Adipose tissue (tissue), 3 donors: Measurements from ENCODE around the gene GPRC5C. TPM values are rescaled to one million over a fixed set of nuclear protein-coding genes. Genes with fewer than 3 reads are reported as not detected.

Source experiments
- H3K27ac ChIP-seq: one replicate; pipeline ENCODE4 v1.5.1; 2013; ENCODE audit warnings: low read depth, low read length
- WGBS, 3 donors: extraction: QIAGEN DNeasy Blood & Tissue Kit; methylation state at CpG; one replicate each; pipeline ENCODE4 v1.1.7; 2013; 5-methylcytosine and 5-hydroxymethylcytosine counted together
- polyA plus RNA-seq, 3 donors: library from polyadenylated mRNA; stranded (reverse); fragments of 200-250 nt; gene quantifications; one replicate each; pipeline ENCODE4 v1.2.3, GENCODE V29; 2013
- donor health status: healthy with polysubstance abuse.
- donor health status: Bipolar disorder and iron deficiency.
- donor health status: healthy.

The GPRC5C gene
- polyA plus RNA-seq, 3 donors = 7.8 to 79.0 (median 35.5) TPM

DNA sequence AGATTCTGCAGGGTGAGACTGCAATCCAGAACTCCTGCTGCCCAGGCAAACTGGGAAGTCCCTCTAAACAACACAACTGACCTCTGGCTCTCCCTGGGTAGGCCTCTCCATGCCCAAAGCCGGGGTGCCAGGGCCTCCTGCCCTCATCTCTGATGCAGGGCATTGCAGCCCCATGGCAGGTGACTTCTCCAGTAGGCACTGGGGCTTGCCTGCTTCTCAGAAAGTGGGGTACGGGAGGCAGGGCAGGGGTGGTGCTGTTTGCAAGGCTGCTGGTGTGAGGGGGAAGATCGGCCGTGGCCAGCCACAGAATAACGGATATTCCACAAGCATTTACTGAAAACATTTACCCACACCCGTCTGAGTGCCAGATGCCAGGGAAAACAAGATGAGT, 4.1 kb upstream of the GPRC5C start:
- 46 to 81% (median 76%) methylated on average over 6 of the region's 6 CpGs for whole genome bisulfite sequencing, 3 donors
- no peak overlapping the region for H3K27ac ChIP-seq

DNA sequence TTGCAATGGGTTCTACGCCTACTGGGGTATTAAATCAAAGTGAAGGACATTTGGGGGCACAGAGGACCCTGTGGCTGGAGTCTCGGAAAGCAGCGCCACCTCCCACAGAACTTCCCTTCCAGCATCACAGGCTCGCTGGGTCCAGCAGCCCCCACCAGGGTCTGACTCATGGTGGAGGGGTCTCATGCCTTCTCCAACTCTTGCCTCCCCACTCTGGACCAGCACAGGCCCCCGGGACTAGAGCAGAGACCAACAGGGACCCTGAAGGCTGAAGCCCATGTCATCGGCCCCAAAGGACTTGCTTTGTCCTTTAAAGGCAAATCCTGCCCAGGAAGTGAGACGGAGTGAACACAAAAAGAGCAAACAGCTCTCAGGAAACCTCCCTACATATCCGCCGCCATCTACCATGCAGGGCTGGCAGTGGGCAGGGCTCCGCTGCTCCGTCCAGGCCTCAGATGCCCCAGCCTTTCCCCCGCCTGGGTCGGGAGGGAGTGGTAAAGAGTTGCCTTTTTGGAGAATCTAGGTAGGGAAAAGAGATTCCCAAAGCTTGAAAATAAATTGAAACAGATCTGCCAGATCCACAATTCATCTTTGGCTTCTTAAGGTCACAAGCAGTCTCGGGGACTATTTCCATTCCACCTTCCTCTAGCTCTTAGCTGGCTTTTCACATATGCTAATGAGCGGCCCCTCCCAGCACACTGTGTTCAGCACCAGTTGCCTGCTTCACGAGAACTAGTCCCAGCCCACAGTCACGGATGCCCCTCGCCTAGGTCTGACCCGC, 2.1 kb upstream of the GPRC5C start:
- WGBS, 3 donors = 44 to 70% (median 68%) methylated on average over 19 of the region's 19 CpGs
- no peak overlapping the region for H3K27ac ChIP-seq

DNA sequence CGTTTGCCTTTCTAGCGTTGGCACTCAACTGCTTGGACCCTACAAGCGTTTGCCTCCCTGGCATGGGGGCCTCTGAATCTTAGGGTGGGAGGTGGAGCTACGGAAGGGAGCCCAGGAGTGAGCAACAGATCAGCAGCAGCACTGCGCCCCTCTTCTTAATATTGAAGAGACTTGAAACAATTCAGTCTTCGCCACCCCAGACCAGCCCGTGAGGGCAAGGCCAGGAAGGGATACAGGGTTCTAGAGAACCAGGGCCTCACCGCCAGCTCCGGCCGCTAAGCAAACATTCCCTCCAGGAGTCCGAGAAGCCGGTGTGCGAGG, 1.5 kb upstream of the GPRC5C start:
- 12 to 34% (median 26%) methylated on average over 13 of the region's 13 CpGs for WGBS, 3 donors
- no peak overlapping the region for H3K27ac ChIP-seq

DNA sequence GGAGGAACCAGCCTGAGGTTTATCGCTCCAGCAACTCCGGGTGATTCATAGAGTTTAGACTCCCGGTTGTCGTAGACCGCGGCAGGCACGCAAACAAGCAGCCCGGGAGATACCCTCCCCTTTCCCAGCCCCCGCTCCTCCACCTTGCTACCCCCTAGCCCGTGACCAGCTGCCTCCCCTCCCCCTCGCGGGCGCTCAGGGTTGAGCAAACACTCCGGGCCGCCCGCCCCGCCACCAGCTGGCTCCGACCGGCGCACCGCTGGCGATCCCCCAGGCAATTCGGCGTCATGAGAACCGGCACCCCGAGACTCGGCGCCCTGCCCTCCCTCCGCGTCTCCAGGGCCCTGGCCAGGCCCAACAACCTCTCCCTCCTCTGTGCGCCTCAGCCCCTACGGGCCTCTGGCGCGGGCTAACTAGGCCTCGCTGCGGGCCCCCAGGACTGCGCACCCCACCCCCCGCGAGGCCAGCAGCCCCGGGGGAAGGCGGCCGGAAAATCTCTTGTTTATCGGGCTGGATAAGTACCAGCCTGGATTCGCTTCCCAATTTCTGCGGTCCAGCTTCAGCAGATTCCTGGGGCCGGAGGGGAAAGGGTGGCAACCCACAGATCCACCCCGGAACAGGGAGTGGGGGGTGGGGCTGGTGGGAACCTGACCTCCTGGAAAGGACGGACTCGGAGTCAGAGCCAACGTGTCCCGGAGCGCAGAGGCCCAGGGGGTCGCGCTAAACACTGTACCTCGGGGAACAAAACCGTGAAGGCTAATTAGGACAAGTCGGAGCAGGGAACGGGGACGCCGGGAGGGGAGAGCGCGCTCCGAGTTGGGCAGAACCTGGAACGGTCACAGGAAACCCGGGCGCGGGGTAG, 951 bp upstream of the GPRC5C start:
- 1 to 3% (median 2%) methylated on average over 54 to 67 of the region's 67 CpGs for WGBS, 3 donors

DNA sequence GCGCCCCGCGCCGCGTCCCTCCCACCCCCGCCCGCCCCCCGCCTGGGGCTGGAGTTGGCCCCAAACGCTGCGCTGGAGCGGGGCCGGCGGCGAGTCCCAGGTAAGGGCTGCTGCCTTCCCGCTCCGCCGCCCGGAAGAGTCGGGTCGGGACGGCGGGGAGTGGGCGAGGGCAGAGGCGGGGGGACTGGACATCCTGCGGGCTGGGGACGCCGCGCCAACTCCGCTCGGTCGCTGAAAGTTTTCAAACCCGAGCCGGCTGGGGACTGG, 469 bp downstream of the GPRC5C start:
- 1 to 2% (median 1%) methylated on average over 29 to 33 of the region's 33 CpGs for WGBS, 3 donors
- H3K27ac ChIP-seq = no peak overlapping the region

More for the DNA sequence above, 951 bp upstream of the GPRC5C start:
- no peak overlapping the region for H3K27ac ChIP-seq

GRCh38 chr17:74432766-74433391, 991 bp downstream of the GPRC5C start:
- 9 to 29% (median 24%) methylated on average over 23 of the region's 23 CpGs for WGBS, 3 donors
- H3K27ac ChIP-seq = no peak overlapping the region

- no peak overlapping the region for H3K27ac ChIP-seq
- 23 to 72% (median 68%) methylated on average over 17 of the region's 17 CpGs for WGBS, 3 donors
These were observed 1.7 kb downstream of the GPRC5C start for GRCh38 chr17:74433421-74434121.

DNA sequence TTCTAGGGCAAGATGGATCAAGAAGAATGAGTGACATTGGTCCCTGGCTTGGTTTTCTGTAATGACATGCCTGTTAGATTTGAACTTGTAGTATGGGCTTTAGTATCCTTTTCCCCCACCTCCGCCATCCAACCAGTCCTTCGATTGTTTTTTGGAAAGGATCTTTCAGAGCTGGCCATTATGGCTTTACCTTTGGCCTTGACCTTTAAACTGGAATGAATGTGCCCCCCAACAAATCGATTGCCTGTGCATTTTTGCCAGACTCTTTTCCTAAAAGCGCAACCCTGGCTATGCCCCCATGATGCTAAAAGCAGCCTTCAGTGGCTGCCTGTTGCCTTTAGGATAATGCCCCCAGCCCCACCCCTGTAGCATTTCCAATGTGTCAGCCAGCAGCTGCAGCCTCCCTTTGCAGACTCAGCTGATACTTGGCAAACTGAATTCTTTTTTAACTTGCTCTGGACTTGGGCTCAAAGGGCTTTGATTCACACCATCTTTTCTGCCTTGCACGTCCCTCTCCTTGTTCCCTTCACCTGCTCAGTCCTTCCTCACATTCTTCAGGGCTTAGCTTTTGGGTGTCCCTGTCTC, 4.0 kb downstream of the GPRC5C start:
- WGBS, 3 donors = 31 to 78% (median 72%) methylated on average over 5 of the region's 5 CpGs
- no peak overlapping the region for H3K27ac ChIP-seq

- H3K27ac ChIP-seq = no peak overlapping the region
- 79 to 83% (median 83%) methylated on average over 3 of the region's 3 CpGs for WGBS, 3 donors
These were observed 5.8 kb downstream of the GPRC5C start for GRCh38 chr17:74437702-74438101.

DNA sequence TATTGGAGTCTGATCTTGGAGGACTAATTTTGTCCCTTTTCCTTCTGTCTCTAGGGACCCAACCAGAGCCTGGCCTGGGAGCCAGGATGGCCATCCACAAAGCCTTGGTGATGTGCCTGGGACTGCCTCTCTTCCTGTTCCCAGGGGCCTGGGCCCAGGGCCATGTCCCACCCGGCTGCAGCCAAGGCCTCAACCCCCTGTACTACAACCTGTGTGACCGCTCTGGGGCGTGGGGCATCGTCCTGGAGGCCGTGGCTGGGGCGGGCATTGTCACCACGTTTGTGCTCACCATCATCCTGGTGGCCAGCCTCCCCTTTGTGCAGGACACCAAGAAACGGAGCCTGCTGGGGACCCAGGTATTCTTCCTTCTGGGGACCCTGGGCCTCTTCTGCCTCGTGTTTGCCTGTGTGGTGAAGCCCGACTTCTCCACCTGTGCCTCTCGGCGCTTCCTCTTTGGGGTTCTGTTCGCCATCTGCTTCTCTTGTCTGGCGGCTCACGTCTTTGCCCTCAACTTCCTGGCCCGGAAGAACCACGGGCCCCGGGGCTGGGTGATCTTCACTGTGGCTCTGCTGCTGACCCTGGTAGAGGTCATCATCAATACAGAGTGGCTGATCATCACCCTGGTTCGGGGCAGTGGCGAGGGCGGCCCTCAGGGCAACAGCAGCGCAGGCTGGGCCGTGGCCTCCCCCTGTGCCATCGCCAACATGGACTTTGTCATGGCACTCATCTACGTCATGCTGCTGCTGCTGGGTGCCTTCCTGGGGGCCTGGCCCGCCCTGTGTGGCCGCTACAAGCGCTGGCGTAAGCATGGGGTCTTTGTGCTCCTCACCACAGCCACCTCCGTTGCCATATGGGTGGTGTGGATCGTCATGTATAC, 8.0 kb downstream of the GPRC5C start:
- no peak overlapping the region for H3K27ac ChIP-seq
- WGBS, 3 donors = 76 to 88% (median 81%) methylated on average over 31 of the region's 31 CpGs

GRCh38 chr17:74441537-74441936, 9.6 kb downstream of the GPRC5C start:
- 84 to 93% (median 90%) methylated on average over 7 of the region's 7 CpGs for WGBS, 3 donors
- no peak overlapping the region for H3K27ac ChIP-seq

- H3K27ac ChIP-seq = no peak overlapping the region
- 62 to 81% (median 69%) methylated on average over 6 of the region's 6 CpGs for WGBS, 3 donors
These were observed 10.4 kb downstream of the GPRC5C start for GRCh38 chr17:74442291-74442669.

GRCh38 chr17:74442670-74443515, 11.0 kb downstream of the GPRC5C start:
- 5 to 10% (median 9%) methylated on average over 28 of the region's 28 CpGs for WGBS, 3 donors
- H3K27ac ChIP-seq = no peak overlapping the region

DNA sequence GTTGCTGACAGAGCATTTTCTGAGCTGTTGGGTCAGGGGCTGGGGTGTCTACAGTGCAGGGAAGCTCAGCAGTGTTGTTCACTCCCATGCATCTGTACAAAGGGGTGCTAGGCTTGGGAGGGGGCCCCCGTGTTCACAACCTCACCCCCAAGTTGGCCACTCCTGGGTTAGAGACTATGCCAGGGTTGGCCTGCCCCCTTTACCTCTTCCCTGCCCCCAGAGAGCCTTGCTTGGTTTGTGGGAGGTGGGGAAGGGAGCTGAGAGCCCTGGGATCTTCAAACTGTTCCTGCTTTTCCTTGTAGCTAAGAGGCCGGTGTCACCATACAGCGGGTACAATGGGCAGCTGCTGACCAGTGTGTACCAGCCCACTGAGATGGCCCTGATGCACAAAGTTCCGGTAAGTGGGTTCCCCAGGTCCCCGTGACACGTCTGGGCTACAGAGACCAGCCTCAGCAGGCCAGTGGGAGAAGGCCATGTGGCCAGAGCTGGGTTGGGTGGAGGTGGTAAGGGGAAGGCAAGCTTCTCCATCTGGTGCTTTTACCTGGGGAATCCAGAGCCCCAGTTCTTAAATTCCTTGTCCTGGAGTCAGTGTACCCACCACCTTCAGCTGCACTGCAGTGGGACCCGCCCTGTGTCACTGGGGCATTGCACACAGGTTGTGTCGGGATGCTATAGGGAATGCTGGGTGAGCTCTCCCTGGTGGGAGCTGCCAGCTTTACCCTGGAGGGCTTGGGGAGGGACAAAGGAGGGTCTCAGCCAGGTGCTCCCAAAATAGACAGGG, 11.8 kb downstream of the GPRC5C start:
- H3K27ac ChIP-seq = no peak overlapping the region
- WGBS, 3 donors = 64 to 71% (median 64%) methylated on average over 8 of the region's 8 CpGs

DNA sequence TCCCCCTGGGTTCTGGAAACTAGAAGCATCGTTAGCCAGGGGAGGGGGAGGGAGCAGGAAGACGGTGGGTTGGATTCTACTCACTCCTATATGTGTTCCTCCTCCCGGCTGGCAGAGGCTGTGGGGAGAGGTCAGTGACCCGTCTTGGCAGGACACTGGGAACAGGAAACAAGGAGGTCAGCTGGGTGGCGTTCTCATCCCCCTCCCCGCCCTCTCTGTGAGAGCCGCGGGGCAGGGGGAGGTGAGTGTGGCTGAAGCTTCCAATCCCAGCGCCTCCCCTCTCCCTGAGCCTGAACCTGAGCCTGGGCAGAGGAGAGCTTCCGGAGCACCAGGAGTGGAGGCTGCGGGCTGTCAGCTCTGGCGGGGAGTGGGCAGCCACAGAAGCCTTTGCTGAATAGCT, 12.5 kb downstream of the GPRC5C start:
- WGBS, 3 donors = 26 to 37% (median 30%) methylated on average over 11 to 12 of the region's 12 CpGs
- no peak overlapping the region for H3K27ac ChIP-seq

- no peak overlapping the region for H3K27ac ChIP-seq
- WGBS, 3 donors = 81 to 87% (median 86%) methylated on average over 7 of the region's 7 CpGs
These were observed 13.3 kb downstream of the GPRC5C start for GRCh38 chr17:74445158-74445557.
